CD4-positive, alpha-beta T cell treated with Interleukin-12 subunit alpha and Interleukin-12 subunit beta, for 1 hour (primary cell): Measurements from ENCODE around the gene OR5T1.

Experiments
- DNase-seq: peaks from one replicate; pipeline ENCODE4 v3.0.0-alpha.2; 2020

The OR5T1 gene

GRCh38 chr11:56273854-56274253, at the start of gene OR5T1:
TSS of gene OR5T1 (plus strand) at chr11:56274154. CDS start at chr11:56275639, 1,485 bp downstream.
- DNase-seq = no peak

DNA sequence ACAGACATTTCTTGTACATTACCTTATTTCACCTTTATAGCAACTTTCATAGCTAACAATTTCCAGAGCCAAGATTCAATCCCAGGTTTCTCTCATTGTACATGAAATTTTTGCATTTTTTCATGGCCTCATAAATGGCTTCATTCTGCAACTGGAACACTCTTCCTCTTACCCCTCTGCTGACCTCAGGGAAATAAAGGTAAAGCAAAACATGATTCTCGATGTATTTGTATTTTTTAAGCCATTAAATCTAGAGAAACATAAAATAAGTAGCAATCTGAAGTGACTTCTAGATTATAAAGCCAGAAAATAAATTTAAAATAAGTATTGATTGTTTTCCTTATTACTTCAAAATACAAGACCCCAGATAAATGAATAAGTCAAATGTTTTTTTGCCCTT, 39.8 kb upstream of the OR5T1 start, which contains the start of gene OR5T2:
Gene OR5T2, minus strand, starts transcription at position 101 of the 400 bp plus-strand sequence. CDS start 1,193 bp downstream, outside the sequence.
- no peak for DNase-seq

DNA sequence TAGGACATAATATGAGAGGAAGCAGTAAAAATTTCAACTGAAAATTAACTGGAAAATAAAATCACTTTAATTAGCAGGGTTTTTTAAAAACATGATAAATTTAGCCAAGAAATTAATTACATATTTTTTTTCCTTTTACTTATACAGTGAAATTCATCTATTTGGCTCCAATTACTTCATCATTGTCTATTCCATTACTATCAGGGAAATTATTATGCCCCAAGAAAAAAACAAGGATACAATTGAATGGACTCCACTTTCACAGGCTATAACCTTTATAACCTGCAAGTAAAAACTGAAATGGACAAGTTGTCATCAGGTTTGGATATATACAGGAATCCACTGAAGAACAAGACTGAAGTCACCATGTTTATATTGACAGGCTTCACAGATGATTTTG, 22.0 kb upstream of the OR5T1 start, which contains the start of gene OR5T3:
Gene OR5T3, plus strand, starts transcription at position 301 of the 400 bp plus-strand sequence. Its CDS starts 0 bp downstream, at position 301.
- no peak for DNase-seq

- no peak for DNase-seq
Measured at GRCh38 chr11:56271092-56271491, 2.9 kb upstream of the OR5T1 start.

- DNase-seq = no peak
Measured at GRCh38 chr11:56292154-56292553, 18.2 kb downstream of the OR5T1 start, which contains the start of gene OR8H1. TSS of gene OR8H1 (minus strand) at chr11:56292254. CDS start at chr11:56291062, 1,192 bp downstream.

DNA sequence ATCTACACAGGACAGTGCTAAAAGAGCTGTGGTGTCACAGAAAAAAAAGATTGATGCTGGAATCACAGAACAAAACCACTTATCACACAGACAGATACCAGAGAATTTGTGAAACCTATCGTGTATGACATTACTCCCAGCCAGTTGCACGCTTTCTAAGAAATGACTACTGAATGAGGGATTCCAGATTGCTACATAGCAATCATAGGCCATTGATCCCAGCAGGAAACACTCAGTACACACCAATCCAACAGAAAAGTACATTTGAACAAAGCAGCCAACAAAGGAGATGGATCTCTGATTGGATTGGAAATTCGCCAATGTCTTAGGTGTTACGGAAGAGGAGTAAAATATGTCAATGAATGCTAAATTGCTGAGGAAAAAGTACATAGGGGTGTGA, 22.9 kb downstream of the OR5T1 start:
- no peak for DNase-seq

DNA sequence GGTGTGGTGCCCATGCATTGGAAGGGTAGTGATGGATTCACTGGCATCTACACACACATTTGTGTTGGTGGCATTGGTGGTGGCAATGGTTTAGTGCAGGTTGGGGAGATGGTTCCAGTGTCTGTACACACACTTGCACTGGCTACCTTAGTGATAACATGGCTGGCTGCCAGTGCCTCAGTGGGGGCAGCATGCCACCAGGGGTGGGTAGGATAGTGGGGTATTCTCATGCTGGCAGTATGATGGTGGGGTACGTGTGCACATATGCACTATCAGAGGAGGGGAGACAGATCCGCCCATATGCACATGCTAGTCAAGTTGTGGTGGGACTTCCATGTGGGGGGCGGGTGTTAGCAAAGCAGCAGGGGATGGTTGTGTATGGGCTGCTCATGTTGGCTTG, 33.9 kb downstream of the OR5T1 start:
- DNase-seq = no peak

DNA sequence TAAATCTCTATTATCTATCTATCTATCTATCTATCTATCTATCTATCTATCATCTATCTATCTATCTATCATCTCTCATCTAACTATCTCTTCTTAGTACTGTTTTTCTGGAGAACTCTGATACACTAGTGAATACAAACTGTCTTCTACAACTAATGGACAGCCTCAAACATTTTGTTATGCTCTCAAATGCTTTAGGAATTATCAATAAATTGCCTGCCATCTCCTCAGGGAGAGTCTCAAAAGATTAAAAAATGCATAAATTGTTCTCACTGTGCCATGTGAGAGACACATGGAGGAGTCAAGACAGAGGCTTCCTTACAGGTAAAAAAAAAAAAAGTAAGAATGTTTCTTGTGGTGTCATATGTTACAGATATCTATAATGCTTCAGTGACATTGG, 40.9 kb downstream of the OR5T1 start, which contains the start of gene OR8K3:
Gene OR8K3, plus strand, starts transcription at position 301 of the 400 bp plus-strand sequence. CDS start 3,163 bp downstream, outside the sequence.
- no peak for DNase-seq
